Stimulated activated memory B cell treated with anti-CD40 and anti-IgM and Interleukin-4, amounts not matched to agents 10 μg/mL and 1 μg/mL and 100 μg/mL, for 72 hours (primary cell): ENCODE results near the gene BRK1.
"Not testable (repeated sequence)": the region's sequence is repeated elsewhere in the genome, so short reads cannot be mapped to it uniquely, and the experiment has no call there.

Experiments used
- ATAC-seq: fragments of 150-1000 bp; cut with Tn5 transposase; 2 replicates; pipeline ENCODE4 v1.10.0; 2021
- H3K27ac Mint-ChIP-seq: one replicate; pipeline ENCODE4 v1.8.0; 2022; ENCODE audit warnings: mild to moderate bottlenecking, mixed read lengths
- H3K27me3 Mint-ChIP-seq: one replicate; pipeline ENCODE4 v1.8.0; 2022; ENCODE audit warnings: mixed read lengths
- H3K36me3 Mint-ChIP-seq: one replicate; pipeline ENCODE4 v1.8.0; 2022; ENCODE audit warnings: mixed read lengths
- H3K4me1 Mint-ChIP-seq: one replicate; pipeline ENCODE4 v1.8.0; 2022; ENCODE audit warnings: mixed read lengths
- H3K4me3 Mint-ChIP-seq: one replicate; pipeline ENCODE4 v1.8.0; 2022; ENCODE audit warnings: mild to moderate bottlenecking, moderate library complexity, mixed read lengths
- H3K9me3 Mint-ChIP-seq: one replicate; pipeline ENCODE4 v1.8.0; 2022; ENCODE audit warnings: mixed read lengths

BRK1 gene

DNA sequence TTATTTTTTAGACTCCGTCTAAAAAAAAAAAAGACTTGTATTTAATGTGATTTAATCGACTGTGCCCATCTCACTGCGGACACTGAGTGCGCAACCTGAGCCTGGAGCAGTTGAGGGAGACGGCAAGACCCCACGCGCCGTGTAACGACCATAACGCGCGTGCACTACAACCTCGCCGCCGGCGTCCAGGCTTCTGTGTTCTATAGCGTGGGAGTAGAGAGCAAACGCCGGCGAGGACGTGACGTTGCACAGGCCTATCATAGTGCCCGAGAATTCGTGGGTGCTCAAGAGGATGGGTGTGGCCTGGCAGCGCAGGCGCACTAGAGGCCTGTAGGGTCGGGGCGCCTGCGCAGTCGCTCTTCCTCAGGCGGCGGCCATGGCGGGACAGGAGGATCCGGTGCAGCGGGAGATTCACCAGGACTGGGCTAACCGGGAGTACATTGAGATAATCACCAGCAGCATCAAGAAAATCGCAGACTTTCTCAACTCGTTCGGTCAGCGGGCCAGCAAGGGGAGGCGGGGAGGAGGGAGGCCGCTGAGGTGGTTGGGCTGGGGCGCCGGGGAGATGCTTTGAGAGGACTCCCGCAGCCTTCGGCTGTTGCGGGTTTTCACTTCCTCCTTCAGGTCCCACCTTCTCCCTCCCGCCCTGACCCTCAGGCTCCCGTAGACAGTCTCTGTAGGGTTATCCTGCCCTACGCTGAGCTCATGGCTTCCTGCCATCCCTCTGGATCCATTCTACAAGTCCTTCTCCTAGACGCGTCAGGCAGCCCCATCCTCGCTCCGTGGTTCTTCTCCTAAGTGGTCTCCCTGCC, at the start of gene BRK1:
BRK1 (plus strand) TSS at position 350 of the 812 bp plus-strand sequence; CDS start at position 377, 27 bp downstream.
- no peaks in the 10 kb centered on the region for H3K36me3 Mint-ChIP-seq
- H3K27ac Mint-ChIP-seq: peak within 1 kb of the TSS; percentile 92
- peaks cover 25% of the 10 kb centered on the region for H3K4me1 Mint-ChIP-seq
- no peaks in the 10 kb centered on the region for H3K27me3 Mint-ChIP-seq
- H3K9me3 Mint-ChIP-seq: no peaks in the 10 kb centered on the region
- peak; percentile 99 for ATAC-seq
- H3K4me3 Mint-ChIP-seq: peak within 1 kb of the TSS; percentile 91

DNA sequence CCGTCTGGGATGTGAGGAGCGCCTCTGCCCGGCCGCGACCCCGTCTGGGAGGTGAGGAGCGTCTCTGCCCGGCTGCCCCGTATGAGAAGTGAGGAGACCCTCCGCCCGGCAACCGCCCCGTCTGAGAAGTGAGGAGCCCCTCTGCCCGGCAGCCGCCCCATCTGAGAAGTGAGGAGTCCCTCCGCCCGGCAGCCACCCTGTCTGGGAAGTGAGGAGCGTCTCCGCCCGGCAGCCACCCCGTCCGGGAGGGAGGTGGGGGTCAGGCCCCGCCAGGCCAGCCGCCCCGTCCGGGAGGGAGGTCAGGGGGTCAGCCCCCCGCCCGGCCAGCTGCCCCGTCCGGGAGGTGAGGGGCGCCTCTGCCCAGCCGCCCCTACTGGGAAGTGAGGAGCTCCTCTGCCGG, 45.4 kb upstream of the BRK1 start:
- not testable (repeated sequence) for H3K27ac Mint-ChIP-seq, ATAC-seq, H3K4me1 Mint-ChIP-seq

DNA sequence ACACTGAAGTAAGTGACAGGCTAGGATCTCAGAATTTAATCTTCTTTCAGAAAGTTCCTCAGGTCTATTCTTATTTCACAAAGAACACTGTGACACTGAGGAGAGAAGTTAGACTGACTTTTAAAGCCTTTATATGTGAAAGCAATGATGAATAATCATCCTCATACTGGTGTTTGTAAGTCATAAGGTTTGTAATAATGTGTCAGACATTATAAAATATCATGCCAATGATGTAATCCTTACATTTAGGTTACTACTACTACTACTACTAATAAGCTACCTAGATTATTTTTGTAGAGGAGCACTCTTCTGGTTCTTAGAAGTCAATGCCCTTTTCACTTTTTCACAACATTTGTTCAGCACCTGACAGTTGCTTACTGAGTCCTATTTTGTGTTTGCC, 40.8 kb upstream of the BRK1 start:
- no peak for ATAC-seq
- no peaks in the 10 kb centered on the region for H3K9me3 Mint-ChIP-seq
- no peaks in the 10 kb centered on the region for H3K27me3 Mint-ChIP-seq
- H3K4me1 Mint-ChIP-seq: no peaks in the 10 kb centered on the region
- no peak overlapping the region for H3K27ac Mint-ChIP-seq
- H3K36me3 Mint-ChIP-seq: peaks cover 20% of the 10 kb centered on the region
- no peak overlapping the region for H3K4me3 Mint-ChIP-seq

More for the DNA sequence above, 45.4 kb upstream of the BRK1 start:
- H3K9me3 Mint-ChIP-seq, H3K4me3 Mint-ChIP-seq, H3K27me3 Mint-ChIP-seq: not testable (repeated sequence)
- H3K36me3 Mint-ChIP-seq: peaks cover 51% of the 10 kb centered on the region

- no peak for ATAC-seq
- Mint-ChIP-seq H3K36me3 (peaks cover 40% of the 10 kb centered on the region), H3K27ac (peak overlapping the region; percentile 1)
Measured at GRCh38 chr3:10081871-10082270, 33.6 kb upstream of the BRK1 start.

DNA sequence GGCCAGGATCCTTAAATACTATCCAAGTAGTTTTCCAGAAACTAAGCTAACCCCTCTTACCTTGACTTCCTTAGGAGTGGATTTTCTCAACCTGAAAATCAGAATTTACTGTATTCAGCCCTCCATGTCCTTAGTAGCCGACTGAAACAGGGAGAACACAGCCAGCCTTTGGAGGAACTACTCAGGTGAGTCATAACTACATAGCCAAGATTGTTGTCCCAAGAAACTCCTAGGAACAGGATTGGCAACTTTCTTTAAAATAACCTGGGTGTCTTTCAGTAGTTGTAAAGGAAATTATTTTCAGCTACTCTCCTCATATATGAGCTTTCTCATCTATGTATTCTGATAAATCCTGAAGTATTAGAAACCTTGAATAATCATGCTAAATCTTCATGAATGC, 29.7 kb upstream of the BRK1 start:
- Mint-ChIP-seq H3K36me3 (peaks cover 49% of the 10 kb centered on the region), H3K27ac (no peak overlapping the region), H3K9me3 (no peaks in the 10 kb centered on the region), H3K4me3 (no peak overlapping the region), H3K27me3 (no peaks in the 10 kb centered on the region), H3K4me1 (no peaks in the 10 kb centered on the region)
- ATAC-seq: no peak

More at GRCh38 chr3:10081871-10082270, 33.6 kb upstream of the BRK1 start:
- no peaks in the 10 kb centered on the region for H3K9me3 Mint-ChIP-seq
- no peaks in the 10 kb centered on the region for H3K27me3 Mint-ChIP-seq
- H3K4me1 Mint-ChIP-seq: no peaks in the 10 kb centered on the region
- H3K4me3 Mint-ChIP-seq: no peak overlapping the region

DNA sequence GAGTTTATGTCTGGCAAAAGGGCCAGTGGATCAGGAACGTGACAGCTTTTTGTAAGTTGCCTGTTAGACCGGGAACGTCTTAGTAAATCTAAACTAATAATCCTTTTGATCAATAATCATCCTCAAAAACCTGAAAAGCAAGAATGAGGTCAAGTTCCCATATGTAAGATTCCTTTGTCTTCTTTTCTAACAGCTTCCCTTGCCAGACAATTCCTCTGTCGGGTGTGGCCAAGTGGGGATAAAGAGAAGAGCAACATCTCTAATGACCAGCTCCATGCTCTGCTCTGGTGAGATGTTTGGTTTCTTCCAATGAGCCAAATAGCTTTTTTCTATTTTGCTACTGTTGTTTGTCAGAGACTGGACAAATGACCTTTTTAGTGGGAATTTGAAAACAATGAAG, 27.2 kb upstream of the BRK1 start:
- Mint-ChIP-seq H3K9me3 (no peaks in the 10 kb centered on the region), H3K4me1 (no peaks in the 10 kb centered on the region), H3K27ac (no peak overlapping the region), H3K27me3 (no peaks in the 10 kb centered on the region), H3K36me3 (peaks cover 43% of the 10 kb centered on the region), H3K4me3 (no peak overlapping the region)
- no peak for ATAC-seq

- Mint-ChIP-seq H3K4me1 (no peaks in the 10 kb centered on the region), H3K9me3 (no peaks in the 10 kb centered on the region), H3K27me3 (no peaks in the 10 kb centered on the region), H3K36me3 (peaks cover 35% of the 10 kb centered on the region), H3K27ac (no peak overlapping the region), H3K4me3 (no peak overlapping the region)
- ATAC-seq: no peak
Measured at GRCh38 chr3:10090179-10090578, 25.3 kb upstream of the BRK1 start.

DNA sequence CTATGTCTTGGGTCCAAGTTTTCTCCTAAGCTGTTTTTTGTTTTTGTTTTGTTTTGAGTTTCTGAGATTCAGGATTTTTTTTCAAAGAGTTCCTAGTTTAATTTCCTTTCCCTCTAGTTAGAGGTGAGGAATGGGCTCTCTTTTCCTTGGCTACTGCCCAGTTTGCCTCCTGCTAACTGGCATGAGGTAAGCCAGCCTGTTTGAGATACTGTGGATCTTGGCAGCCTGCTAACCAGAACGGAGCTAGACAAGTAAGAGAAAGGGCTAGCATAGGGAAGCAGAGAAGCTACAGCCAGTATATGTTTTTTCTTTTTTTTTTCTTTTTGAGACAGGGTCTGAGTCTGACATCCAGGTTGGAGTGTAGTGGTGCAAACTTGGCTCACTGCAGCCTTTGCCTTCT, 24.7 kb upstream of the BRK1 start:
- not testable (repeated sequence) for H3K4me1 Mint-ChIP-seq, H3K27me3 Mint-ChIP-seq, ATAC-seq, H3K27ac Mint-ChIP-seq, H3K4me3 Mint-ChIP-seq, H3K9me3 Mint-ChIP-seq
- H3K36me3 Mint-ChIP-seq: peaks cover 35% of the 10 kb centered on the region

- H3K4me1 Mint-ChIP-seq, H3K4me3 Mint-ChIP-seq, H3K9me3 Mint-ChIP-seq, H3K27me3 Mint-ChIP-seq, H3K27ac Mint-ChIP-seq, ATAC-seq: not testable (repeated sequence)
- peaks cover 35% of the 10 kb centered on the region for H3K36me3 Mint-ChIP-seq
Measured at GRCh38 chr3:10091387-10091786, 24.1 kb upstream of the BRK1 start.

- H3K4me1 Mint-ChIP-seq: no peaks in the 10 kb centered on the region
- H3K9me3 Mint-ChIP-seq: no peaks in the 10 kb centered on the region
- ATAC-seq: no peak
- H3K4me3 Mint-ChIP-seq: no peak overlapping the region
- H3K27ac Mint-ChIP-seq: no peak overlapping the region
- H3K36me3 Mint-ChIP-seq: peaks cover 38% of the 10 kb centered on the region
- no peaks in the 10 kb centered on the region for H3K27me3 Mint-ChIP-seq
Measured at GRCh38 chr3:10093678-10094077, 21.8 kb upstream of the BRK1 start.

GRCh38 chr3:10099041-10099440, 16.4 kb upstream of the BRK1 start:
- Mint-ChIP-seq H3K4me1 (no peaks in the 10 kb centered on the region), H3K9me3 (no peaks in the 10 kb centered on the region), H3K27ac (no peak overlapping the region), H3K36me3 (peaks cover 22% of the 10 kb centered on the region), H3K27me3 (no peaks in the 10 kb centered on the region), H3K4me3 (no peak overlapping the region)
- no peak for ATAC-seq

DNA sequence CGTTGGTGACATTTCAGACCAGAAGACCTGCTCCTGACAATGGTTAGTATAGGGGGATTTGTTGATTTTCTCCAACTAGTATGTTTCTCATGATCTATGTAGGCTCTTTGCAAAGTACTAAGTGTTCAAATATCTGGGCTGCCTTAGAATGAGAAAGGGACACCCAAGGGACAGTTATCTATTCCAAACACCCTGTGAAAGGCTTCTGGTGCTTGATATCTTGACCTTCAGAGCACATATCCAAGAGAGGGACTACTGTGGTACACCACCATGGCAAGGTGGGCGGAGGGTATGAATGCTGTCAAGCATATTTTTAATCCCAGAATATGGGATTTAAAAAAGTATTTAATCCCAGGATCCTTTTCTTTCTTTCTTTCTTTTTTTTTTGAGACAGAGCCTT, 8.6 kb upstream of the BRK1 start:
- H3K9me3 Mint-ChIP-seq: no peaks in the 10 kb centered on the region
- no peaks in the 10 kb centered on the region for H3K27me3 Mint-ChIP-seq
- no peak overlapping the region for H3K4me3 Mint-ChIP-seq
- ATAC-seq: no peak
- H3K27ac Mint-ChIP-seq: no peak overlapping the region
- no peaks in the 10 kb centered on the region for H3K36me3 Mint-ChIP-seq
- no peaks in the 10 kb centered on the region for H3K4me1 Mint-ChIP-seq

DNA sequence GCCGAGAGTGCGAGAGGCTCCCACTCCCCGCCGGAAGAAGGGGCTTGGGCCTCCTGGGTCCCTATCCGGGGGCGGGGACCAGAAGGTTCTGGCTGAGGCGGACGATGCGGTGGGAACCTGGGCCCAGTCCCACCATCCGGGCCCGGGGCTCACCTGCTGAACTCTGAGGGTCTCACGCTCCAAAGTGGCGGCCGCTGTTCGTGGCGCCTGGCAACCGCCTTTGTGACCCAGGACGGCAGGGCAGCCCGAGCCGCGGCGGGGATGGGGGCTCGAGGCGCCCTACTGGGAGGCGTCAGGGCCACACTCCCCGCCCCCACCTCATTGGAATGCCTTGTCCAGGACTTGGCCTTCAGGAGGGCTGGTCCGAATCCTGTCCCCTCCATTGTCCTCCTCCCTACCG, 7.4 kb upstream of the BRK1 start, which contains the start of gene FANCD2OS:
FANCD2OS (minus strand) TSS at position 165 of the 400 bp plus-strand sequence. CDS start 3,481 bp downstream, outside the sequence.
- no peak within 1 kb of the TSS for H3K27ac Mint-ChIP-seq
- ATAC-seq: no peak
- no peaks in the 10 kb centered on the region for H3K36me3 Mint-ChIP-seq
- H3K4me3 Mint-ChIP-seq: no peak within 1 kb of the TSS
- H3K9me3 Mint-ChIP-seq: no peaks in the 10 kb centered on the region
- H3K27me3 Mint-ChIP-seq: no peaks in the 10 kb centered on the region
- no peaks in the 10 kb centered on the region for H3K4me1 Mint-ChIP-seq

DNA sequence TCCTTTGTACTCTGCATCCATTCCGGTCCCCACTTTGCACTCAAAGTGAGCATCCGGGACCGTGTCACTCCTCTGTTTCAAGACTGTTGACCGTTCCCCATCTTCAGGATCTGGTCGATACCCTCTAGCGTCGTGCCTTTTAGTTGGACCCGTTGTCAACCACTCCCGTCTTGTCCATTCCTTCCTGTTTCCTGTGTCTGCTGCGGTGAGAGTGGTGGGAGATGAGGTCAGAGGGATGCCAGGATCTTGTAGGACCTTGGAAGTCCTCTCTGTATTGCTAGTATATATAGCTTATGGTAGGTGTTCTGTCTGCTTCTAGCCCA, 624 bp downstream of the BRK1 start:
- Mint-ChIP-seq H3K9me3 (no peaks in the 10 kb centered on the region), H3K27ac (peak overlapping the region; percentile 92), H3K27me3 (no peaks in the 10 kb centered on the region), H3K4me3 (peak overlapping the region; percentile 91), H3K4me1 (peaks cover 30% of the 10 kb centered on the region), H3K36me3 (peaks cover 5% of the 10 kb centered on the region)
- ATAC-seq: peak; percentile 18

DNA sequence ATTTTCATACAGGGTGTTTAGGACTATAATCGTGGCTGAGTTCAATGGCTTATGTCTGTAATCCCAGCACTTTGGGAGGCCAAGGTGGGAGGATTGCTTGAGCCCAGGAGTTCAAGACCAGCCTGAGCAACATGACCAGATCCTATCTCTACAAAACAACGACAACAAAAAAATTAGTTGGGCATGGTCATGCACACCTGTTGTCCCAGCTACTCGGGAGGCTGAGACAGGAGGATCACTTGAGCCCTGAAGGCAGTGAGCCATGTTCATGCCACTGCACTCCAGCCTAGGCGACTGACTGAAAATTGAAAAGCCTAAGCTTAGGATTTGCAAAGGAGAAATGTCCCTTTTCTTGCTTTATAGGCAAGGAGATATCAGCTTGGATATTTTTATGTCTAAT, 1.5 kb downstream of the BRK1 start:
- Mint-ChIP-seq H3K27me3 (no peaks in the 10 kb centered on the region), H3K4me3 (peak overlapping the region; percentile 91), H3K9me3 (no peaks in the 10 kb centered on the region), H3K27ac (peak overlapping the region; percentile 92), H3K4me1 (peaks cover 32% of the 10 kb centered on the region), H3K36me3 (peaks cover 8% of the 10 kb centered on the region)
- ATAC-seq: no peak

DNA sequence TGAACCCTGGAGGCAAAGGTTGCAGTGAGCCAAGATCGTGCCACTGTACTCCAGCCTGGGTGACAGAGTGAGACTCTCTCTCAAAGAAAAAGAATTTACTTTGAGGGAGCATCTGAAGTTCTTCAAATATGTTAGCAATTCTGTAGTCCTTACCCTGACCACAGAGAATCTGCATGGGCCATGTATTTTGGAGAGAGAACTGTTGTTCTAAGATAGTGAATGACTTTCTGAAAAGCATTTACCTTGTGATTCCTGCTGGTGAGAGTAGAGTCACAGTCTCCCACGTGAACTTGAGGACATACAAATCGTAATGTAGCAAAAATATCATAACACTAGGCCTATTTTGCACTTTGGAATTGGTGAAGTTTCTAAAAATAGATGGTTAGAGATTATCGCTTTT, 3.9 kb downstream of the BRK1 start:
- ATAC-seq: no peak
- Mint-ChIP-seq H3K4me1 (peaks cover 36% of the 10 kb centered on the region), H3K27me3 (no peaks in the 10 kb centered on the region), H3K36me3 (peaks cover 19% of the 10 kb centered on the region), H3K4me3 (no peak overlapping the region), H3K27ac (no peak overlapping the region), H3K9me3 (no peaks in the 10 kb centered on the region)
